Neural cell (in vitro differentiated cells): ENCODE data around the gene IQCM. TPM values are rescaled to one million over a fixed set of nuclear protein-coding genes. Genes with fewer than 3 reads are reported as not detected.

Experiments used
- H2AFZ ChIP-seq: fragments of 200-600, 300-800 bp; sonication (generic), shearing (Covaris generic); 2 replicates; pipeline ENCODE4 v1.6.0; 2014; ENCODE audit warnings: low read depth, mild to moderate bottlenecking, antibody characterized with exemption, low read length, moderate library complexity
- H3F3A ChIP-seq: fragments of 200-600 bp; shearing (Covaris generic); 2 replicates; pipeline ENCODE4 v1.6.1; 2016; ENCODE audit warnings: mild to moderate bottlenecking, moderate library complexity, mixed read lengths, antibody characterized with exemption, low read length; ENCODE audit not compliant: insufficient read depth, poor library complexity, severe bottlenecking
- H3K27ac ChIP-seq: fragments of 200-600, 300-800 bp; sonication (generic), shearing (Covaris generic); 2 replicates; pipeline ENCODE4 v1.5.1; 2014; ENCODE audit warnings: mild to moderate bottlenecking, low read length, moderate library complexity
- H3K27me3 ChIP-seq: fragments of 300-800, 200-600 bp; sonication (generic), shearing (Covaris generic); 2 replicates; pipeline ENCODE4 v1.6.0; 2014; ENCODE audit warnings: mild to moderate bottlenecking, low read depth, low read length, moderate library complexity; ENCODE audit not compliant: insufficient read depth
- H3K36me3 ChIP-seq: fragments of 300-800, 200-600 bp; sonication (generic), shearing (Covaris generic); 2 replicates; pipeline ENCODE4 v1.5.1; 2014; ENCODE audit warnings: mild to moderate bottlenecking, antibody characterized with exemption, low read length, moderate library complexity; ENCODE audit not compliant: insufficient read depth
- H3K4me2 ChIP-seq: fragments of 300-800, 200-600 bp; sonication (generic), shearing (Covaris generic); 2 replicates; pipeline ENCODE4 v1.6.0; 2014; ENCODE audit warnings: mild to moderate bottlenecking, low read length
- H3K4me3 ChIP-seq: fragments of 300-800, 200-600 bp; sonication (generic), shearing (Covaris generic); 2 replicates; pipeline ENCODE4 v1.5.1; 2014; ENCODE audit warnings: mild to moderate bottlenecking, low read length, moderate library complexity
- H3K79me2 ChIP-seq: fragments of 200-600 bp; shearing (Covaris generic); replicated peaks from 2 replicates; pipeline ENCODE4 v1.6.0; 2014; ENCODE audit warnings: mild to moderate bottlenecking, low read length, moderate library complexity; ENCODE audit not compliant: insufficient read depth
- H3K9ac ChIP-seq: fragments of 300-800, 200-600 bp; sonication (generic), shearing (Covaris generic); 2 replicates; pipeline ENCODE4 v1.6.1; 2016; ENCODE audit warnings: mild to moderate bottlenecking, low read length, mixed read lengths
- H3K9me2 ChIP-seq: fragments of 200-600 bp; shearing (Covaris generic); 2 replicates; pipeline ENCODE4 v1.6.1; 2016; ENCODE audit warnings: mild to moderate bottlenecking, low read length, mixed read lengths; ENCODE audit not compliant: insufficient read depth
- H3K9me3 ChIP-seq: fragments of 200-600, 300-800 bp; sonication (generic), shearing (Covaris generic); 2 replicates; pipeline ENCODE4 v1.6.1; 2016; ENCODE audit warnings: mild to moderate bottlenecking, mixed run types, low read length, moderate library complexity, mixed read lengths
- H4K20me1 ChIP-seq: fragments of 200-600 bp; shearing (Covaris generic); 2 replicates; pipeline ENCODE4 v1.6.1; 2016; ENCODE audit warnings: mild to moderate bottlenecking, mixed run types; ENCODE audit not compliant: insufficient read depth
- EP300 ChIP-seq: fragments of 450-650 bp; conservative IDR thresholded peaks from 2 replicates; pipeline ENCODE4 v1.6.1; 2014; ENCODE audit warnings: antibody characterized with exemption, mild to moderate bottlenecking, moderate library complexity; ENCODE audit not compliant: poor library complexity, severe bottlenecking
- EZH2 ChIP-seq: fragments of 200-600, 300-800 bp; shearing (Covaris generic), sonication (generic); IDR thresholded peaks from 2 replicates; pipeline ENCODE4 v1.6.1; 2014; ENCODE audit warnings: antibody characterized with exemption, low read length, borderline replicate concordance, mild to moderate bottlenecking; ENCODE audit not compliant: insufficient read depth, poor library complexity, severe bottlenecking
- MXI1 ChIP-seq: fragments of 450-650 bp; conservative IDR thresholded peaks from 2 replicates; pipeline ENCODE4 v1.6.1; 2014; ENCODE audit warnings: antibody characterized with exemption, mild to moderate bottlenecking; ENCODE audit not compliant: poor library complexity, severe bottlenecking
- POLR2AphosphoS5 ChIP-seq: IDR thresholded peaks from 2 replicates; pipeline ENCODE4 v1.6.1; 2012
- RAD21 ChIP-seq: fragments of 450-650 bp; conservative IDR thresholded peaks from 2 replicates; pipeline ENCODE4 v1.6.1; 2014; ENCODE audit warnings: antibody characterized with exemption, mild to moderate bottlenecking, moderate library complexity
- SMC3 ChIP-seq: fragments of 450-650 bp; conservative IDR thresholded peaks from 2 replicates; pipeline ENCODE4 v1.6.1; 2014; ENCODE audit warnings: antibody characterized with exemption, mild to moderate bottlenecking, moderate library complexity; ENCODE audit not compliant: poor library complexity
- TAF1 ChIP-seq: IDR thresholded peaks from 2 replicates; pipeline ENCODE4 v1.6.1; 2012; ENCODE audit warnings: low read depth
- polyA plus RNA-seq: library from polyadenylated mRNA; depleted of rRNA; stranded (reverse); fragments of >200 nt; gene quantifications from 2 replicates; pipeline ENCODE4 v1.2.3, GENCODE V29; 2014
- TF ChIP-seq, protein P1 (sequence below): IDR thresholded peaks from 2 replicates; pipeline ENCODE4 v1.6.1; 2012; ENCODE audit warnings: borderline replicate concordance
- TF ChIP-seq, protein P2 (sequence below): fragments of 450-650 bp; IDR thresholded peaks from 2 replicates; pipeline ENCODE4 v1.5.1; 2014; ENCODE audit warnings: antibody characterized with exemption, mild to moderate bottlenecking, moderate library complexity; ENCODE audit not compliant: poor library complexity, severe bottlenecking

Gene IQCM
- polyA plus RNA-seq, 1 donor from 2014 or later, result not detected

GRCh38 chr4:149521611-149522425 is 293.8 kb downstream of the IQCM start:
- Histone ChIP-seq H3K9ac (no peak overlapping the region), H3K27me3 (no peaks in the 10 kb centered on the region), H3K9me3 (no peaks in the 10 kb centered on the region), H3K4me2 (no peak overlapping the region), H3K36me3 (no peaks in the 10 kb centered on the region), H4K20me1 (no peaks in the 10 kb centered on the region), H3K4me3 (no peak overlapping the region), H3K9me2 (no peaks in the 10 kb centered on the region), H2AFZ (no peak overlapping the region), H3F3A (no peaks in the 10 kb centered on the region), H3K27ac (no peak overlapping the region), H3K79me2 (no peaks in the 10 kb centered on the region)
- TF ChIP-seq POLR2AphosphoS5 (no peak), EZH2 (no peak), EP300 (no peak), MXI1 (no peak)
- TF ChIP-seq, protein P1, sequence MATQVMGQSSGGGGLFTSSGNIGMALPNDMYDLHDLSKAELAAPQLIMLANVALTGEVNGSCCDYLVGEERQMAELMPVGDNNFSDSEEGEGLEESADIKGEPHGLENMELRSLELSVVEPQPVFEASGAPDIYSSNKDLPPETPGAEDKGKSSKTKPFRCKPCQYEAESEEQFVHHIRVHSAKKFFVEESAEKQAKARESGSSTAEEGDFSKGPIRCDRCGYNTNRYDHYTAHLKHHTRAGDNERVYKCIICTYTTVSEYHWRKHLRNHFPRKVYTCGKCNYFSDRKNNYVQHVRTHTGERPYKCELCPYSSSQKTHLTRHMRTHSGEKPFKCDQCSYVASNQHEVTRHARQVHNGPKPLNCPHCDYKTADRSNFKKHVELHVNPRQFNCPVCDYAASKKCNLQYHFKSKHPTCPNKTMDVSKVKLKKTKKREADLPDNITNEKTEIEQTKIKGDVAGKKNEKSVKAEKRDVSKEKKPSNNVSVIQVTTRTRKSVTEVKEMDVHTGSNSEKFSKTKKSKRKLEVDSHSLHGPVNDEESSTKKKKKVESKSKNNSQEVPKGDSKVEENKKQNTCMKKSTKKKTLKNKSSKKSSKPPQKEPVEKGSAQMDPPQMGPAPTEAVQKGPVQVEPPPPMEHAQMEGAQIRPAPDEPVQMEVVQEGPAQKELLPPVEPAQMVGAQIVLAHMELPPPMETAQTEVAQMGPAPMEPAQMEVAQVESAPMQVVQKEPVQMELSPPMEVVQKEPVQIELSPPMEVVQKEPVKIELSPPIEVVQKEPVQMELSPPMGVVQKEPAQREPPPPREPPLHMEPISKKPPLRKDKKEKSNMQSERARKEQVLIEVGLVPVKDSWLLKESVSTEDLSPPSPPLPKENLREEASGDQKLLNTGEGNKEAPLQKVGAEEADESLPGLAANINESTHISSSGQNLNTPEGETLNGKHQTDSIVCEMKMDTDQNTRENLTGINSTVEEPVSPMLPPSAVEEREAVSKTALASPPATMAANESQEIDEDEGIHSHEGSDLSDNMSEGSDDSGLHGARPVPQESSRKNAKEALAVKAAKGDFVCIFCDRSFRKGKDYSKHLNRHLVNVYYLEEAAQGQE, result no peak

DNA sequence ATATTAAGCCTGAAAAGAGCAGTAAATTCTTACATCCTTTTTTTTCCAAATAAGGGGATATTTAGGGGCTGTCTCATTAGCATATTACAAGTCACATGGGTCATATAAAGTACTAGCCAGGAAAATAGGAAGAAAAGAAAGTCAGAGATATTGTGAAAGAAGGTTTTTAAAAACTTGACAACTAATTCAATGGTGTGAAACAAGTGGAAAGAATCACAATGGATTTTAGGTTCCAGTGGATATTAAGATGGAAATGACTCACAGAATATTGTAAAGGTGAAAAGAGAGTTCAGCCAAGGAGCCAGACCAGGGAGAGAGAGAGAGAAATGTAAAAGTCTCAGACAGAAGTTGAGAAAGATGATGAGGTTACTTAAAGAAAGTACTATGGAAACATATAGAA is 297.2 kb downstream of the IQCM start:
- Histone ChIP-seq H3K9me3 (no peaks in the 10 kb centered on the region), H3K9ac (no peak overlapping the region), H3K27ac (no peak overlapping the region), H3K36me3 (no peaks in the 10 kb centered on the region), H3K4me2 (no peak overlapping the region), H4K20me1 (no peaks in the 10 kb centered on the region), H3K27me3 (no peaks in the 10 kb centered on the region), H3F3A (no peaks in the 10 kb centered on the region), H3K79me2 (no peaks in the 10 kb centered on the region), H3K4me3 (no peak overlapping the region), H2AFZ (no peak overlapping the region), H3K9me2 (no peaks in the 10 kb centered on the region)
- TF ChIP-seq, protein P1, result no peak
- TF ChIP-seq POLR2AphosphoS5 (no peak), EP300 (no peak), TAF1 (no peak), EZH2 (no peak), MXI1 (no peak), RAD21 (no peak), SMC3 (no peak)
- TF ChIP-seq, protein P2, sequence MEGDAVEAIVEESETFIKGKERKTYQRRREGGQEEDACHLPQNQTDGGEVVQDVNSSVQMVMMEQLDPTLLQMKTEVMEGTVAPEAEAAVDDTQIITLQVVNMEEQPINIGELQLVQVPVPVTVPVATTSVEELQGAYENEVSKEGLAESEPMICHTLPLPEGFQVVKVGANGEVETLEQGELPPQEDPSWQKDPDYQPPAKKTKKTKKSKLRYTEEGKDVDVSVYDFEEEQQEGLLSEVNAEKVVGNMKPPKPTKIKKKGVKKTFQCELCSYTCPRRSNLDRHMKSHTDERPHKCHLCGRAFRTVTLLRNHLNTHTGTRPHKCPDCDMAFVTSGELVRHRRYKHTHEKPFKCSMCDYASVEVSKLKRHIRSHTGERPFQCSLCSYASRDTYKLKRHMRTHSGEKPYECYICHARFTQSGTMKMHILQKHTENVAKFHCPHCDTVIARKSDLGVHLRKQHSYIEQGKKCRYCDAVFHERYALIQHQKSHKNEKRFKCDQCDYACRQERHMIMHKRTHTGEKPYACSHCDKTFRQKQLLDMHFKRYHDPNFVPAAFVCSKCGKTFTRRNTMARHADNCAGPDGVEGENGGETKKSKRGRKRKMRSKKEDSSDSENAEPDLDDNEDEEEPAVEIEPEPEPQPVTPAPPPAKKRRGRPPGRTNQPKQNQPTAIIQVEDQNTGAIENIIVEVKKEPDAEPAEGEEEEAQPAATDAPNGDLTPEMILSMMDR, result no peak
